PC-9 (cell line): ENCODE data around the gene NLK. TPM values are rescaled to one million over a fixed set of nuclear protein-coding genes. Genes with fewer than 3 reads are reported as not detected.
"Not testable (repeated sequence)": the region's sequence is repeated elsewhere in the genome, so short reads cannot be mapped to it uniquely, and the experiment has no call there.

Experiments used
- BruUV-seq: library from RNA; stranded (reverse); fragments of 400-500 nt; replicated peaks from 2 replicates; lab custom pipeline; 2021; lab: Mats Ljungman, UMichigan
- CTCF ChIA-PET: fragments of 300-600 bp; sonication (Branson Sonifier 250); formaldehyde crosslinking; loops from one replicate; lab custom pipeline; 2022; ENCODE audit warnings: antibody characterized with exemption; lab: Charles Lee
- POLR2A ChIA-PET: fragments of 300-600 bp; sonication (Branson Sonifier 250); formaldehyde crosslinking; loops from one replicate; lab custom pipeline; 2022; ENCODE audit warnings: antibody characterized with exemption; ENCODE audit not compliant: unreplicated experiment; lab: Charles Lee
- DNase-seq, 2 experiments: peaks; one replicate each; pipeline versions ENCODE4 v3.0.0 to v3.0.0-alpha.2; 2015 to 2022; ENCODE audit warnings: mixed read lengths in 1 of 2
- H2AFZ ChIP-seq: fragments of 200-600 bp; sonication (generic); 2 replicates; pipeline ENCODE4 v1.8.1; 2017; ENCODE audit warnings: antibody characterized with exemption
- H3F3A ChIP-seq: fragments of 200-600 bp; sonication (generic); 2 replicates; pipeline ENCODE4 v1.8.1; 2017; ENCODE audit warnings: antibody characterized with exemption, mild to moderate bottlenecking, low read depth; ENCODE audit not compliant: insufficient read depth
- H3K27ac ChIP-seq: fragments of 200-600 bp; sonication (generic); 2 replicates; pipeline ENCODE4 v1.6.1; 2016; ENCODE audit warnings: mixed run types
- H3K27me3 ChIP-seq: fragments of 200-600 bp; sonication (generic); 2 replicates; pipeline ENCODE4 v1.6.1; 2016; ENCODE audit warnings: low read depth, mixed run types; ENCODE audit not compliant: insufficient read depth
- H3K36me3 ChIP-seq: fragments of 200-600 bp; sonication (generic); 2 replicates; pipeline ENCODE4 v1.6.1; 2016; ENCODE audit warnings: low read depth, mixed run types
- H3K4me1 ChIP-seq: fragments of 200-600 bp; sonication (generic); replicated peaks from 2 replicates; pipeline ENCODE4 v1.6.1; 2016; ENCODE audit warnings: mixed run types; ENCODE audit not compliant: insufficient read depth
- H3K4me2 ChIP-seq: fragments of 200-600 bp; sonication (generic); 2 replicates; pipeline ENCODE4 v1.6.1; 2017; ENCODE audit warnings: mixed run types
- H3K4me3 ChIP-seq: fragments of 200-600 bp; sonication (generic); 2 replicates; pipeline ENCODE4 v1.6.1; 2016; ENCODE audit warnings: mixed run types
- H3K79me2 ChIP-seq: fragments of 200-600 bp; sonication (generic); 2 replicates; pipeline ENCODE4 v1.6.1; 2017; ENCODE audit warnings: low read depth, mixed run types
- H3K9me2 ChIP-seq: fragments of 200-600 bp; sonication (generic); 2 replicates; pipeline ENCODE4 v1.8.1; 2017; ENCODE audit warnings: mild to moderate bottlenecking; ENCODE audit not compliant: insufficient read depth
- H3K9me3 ChIP-seq: fragments of 200-600 bp; sonication (generic); 2 replicates; pipeline ENCODE4 v1.8.1; 2016; ENCODE audit warnings: low read depth; ENCODE audit not compliant: insufficient read depth
- H4K20me1 ChIP-seq: fragments of 200-600 bp; sonication (generic); 2 replicates; pipeline ENCODE4 v1.8.1; 2017; ENCODE audit not compliant: insufficient read depth
- CTCF ChIP-seq: fragments of 200-600 bp; sonication (generic); conservative IDR thresholded peaks from 2 replicates; pipeline ENCODE4 v1.6.1; 2017; ENCODE audit warnings: mixed run types, antibody characterized with exemption, mild to moderate bottlenecking, moderate library complexity
- EZH2 ChIP-seq: fragments of 200-600 bp; sonication (generic); IDR thresholded peaks from 2 replicates; pipeline ENCODE4 v1.8.0; 2017; ENCODE audit warnings: antibody characterized with exemption, low read depth
- intact Hi-C: fragments of 100-400 bp; cut with micrococcal nuclease; formaldehyde crosslinking; loops from one replicate; pipeline ENCODE4 v1.10.0; 2022; ENCODE audit not compliant: unreplicated experiment
- total RNA-seq: library from RNA; stranded (reverse); gene quantifications from 2 replicates; pipeline ENCODE4 v1.2.3, GENCODE V29; 2021

Gene NLK
- total RNA-seq, 1 experiment from 2014 or later = 20.7 TPM

- Histone ChIP-seq H3K4me2 (no peak overlapping the region), H3K4me3 (no peak overlapping the region), H2AFZ (no peak overlapping the region), H3F3A (no peaks in the 10 kb centered on the region), H3K36me3 (peaks cover 11% of the 10 kb centered on the region), H3K9me3 (no peaks in the 10 kb centered on the region), H4K20me1 (no peaks in the 10 kb centered on the region), H3K79me2 (no peaks in the 10 kb centered on the region), H3K4me1 (no peaks in the 10 kb centered on the region), H3K9me2 (no peaks in the 10 kb centered on the region), H3K27ac (no peak overlapping the region), H3K27me3 (no peaks in the 10 kb centered on the region)
- POLR2A ChIA-PET = interaction anchor here (0.6 kb wide), 1 partner anchor 1513 kb away, joined by 4 read pairs; no protein-coding TSS in a partner anchor
- BruUV-seq = no TSS peak
- intact Hi-C loops = loop anchor here (10.0 kb wide), 1 partner anchor 391 kb away; no protein-coding TSS in a partner anchor
- TF ChIP-seq EZH2 (no peak), CTCF (no peak)
- DNase-seq = no peak
- CTCF ChIA-PET = no interaction called here
These were observed 143.2 kb downstream of the NLK start for GRCh38 chr17:28185658-28186057.

GRCh38 chr17:28186472-28186871, 144.0 kb downstream of the NLK start:
- H3K27me3 ChIP-seq, H2AFZ ChIP-seq, DNase-seq, POLR2A ChIA-PET, H3K79me2 ChIP-seq, H4K20me1 ChIP-seq, BruUV-seq, H3K9me3 ChIP-seq, H3K9me2 ChIP-seq, H3K4me2 ChIP-seq, H3K27ac ChIP-seq, H3K4me1 ChIP-seq, CTCF ChIA-PET, H3F3A ChIP-seq, H3K4me3 ChIP-seq: not testable (repeated sequence)
- intact Hi-C loops = loop anchor here (10.0 kb wide), 1 partner anchor 392 kb away; no protein-coding TSS in a partner anchor
- peaks cover 11% of the 10 kb centered on the region for H3K36me3 ChIP-seq

GRCh38 chr17:28187931-28188330, 145.5 kb downstream of the NLK start:
- POLR2A ChIA-PET = interaction anchor here (0.6 kb wide), 1 partner anchor 255 kb away, joined by 32 read pairs; no protein-coding TSS in a partner anchor
- CTCF ChIA-PET = no interaction called here
- H3K4me3 ChIP-seq = no peak overlapping the region
- no TSS peak for BruUV-seq
- H3K9me3 ChIP-seq = no peaks in the 10 kb centered on the region
- no peak overlapping the region for H2AFZ ChIP-seq
- no peaks in the 10 kb centered on the region for H3K4me1 ChIP-seq
- intact Hi-C loops = loop anchor here (10.0 kb wide), 1 partner anchor 393 kb away; no protein-coding TSS in a partner anchor
- no peaks in the 10 kb centered on the region for H4K20me1 ChIP-seq
- H3F3A ChIP-seq = no peaks in the 10 kb centered on the region
- no peak for DNase-seq
- peaks cover 11% of the 10 kb centered on the region for H3K36me3 ChIP-seq
- no peak overlapping the region for H3K27ac ChIP-seq
- no peak for TF ChIP-seq CTCF
- no peak for TF ChIP-seq EZH2
- no peaks in the 10 kb centered on the region for H3K9me2 ChIP-seq
- no peak overlapping the region for H3K4me2 ChIP-seq
- H3K27me3 ChIP-seq = no peaks in the 10 kb centered on the region
- no peaks in the 10 kb centered on the region for H3K79me2 ChIP-seq

- no peak for DNase-seq
- Histone ChIP-seq H3K27ac (no peak overlapping the region), H3F3A (no peaks in the 10 kb centered on the region), H3K36me3 (peaks cover 11% of the 10 kb centered on the region), H3K9me2 (no peaks in the 10 kb centered on the region), H3K4me3 (no peak overlapping the region), H3K27me3 (no peaks in the 10 kb centered on the region), H4K20me1 (no peaks in the 10 kb centered on the region), H3K4me2 (no peak overlapping the region), H2AFZ (no peak overlapping the region), H3K79me2 (no peaks in the 10 kb centered on the region), H3K9me3 (no peaks in the 10 kb centered on the region), H3K4me1 (no peaks in the 10 kb centered on the region)
- ChIA-PET POLR2A (no interaction called here), CTCF (no interaction called here)
- TF ChIP-seq EZH2 = no peak
- no peak for TF ChIP-seq CTCF
- BruUV-seq = no TSS peak
- intact Hi-C loops = loop anchor here (10.0 kb wide), 1 partner anchor 394 kb away; no protein-coding TSS in a partner anchor
These were observed 146.4 kb downstream of the NLK start for GRCh38 chr17:28188841-28189263.
